Heart left ventricle (tissue), 13 donors: ENCODE results near the gene RAB40C.

Source experiments
- POLR2A ChIP-seq, 2 donors: fragments of 450-650 bp; IDR thresholded peaks; one replicate each; pipeline ENCODE4 v1.6.1; 2017; ENCODE audit warnings: antibody characterized with exemption in 2 of 2, mild to moderate bottlenecking in 2 of 2, moderate library complexity in 2 of 2
- TF ChIP-seq, protein P1 (sequence below), 12 donors: fragments of 200-600 bp; sonication (generic) in 4 of 12; IDR thresholded peaks; one replicate each; pipeline versions ENCODE4 v1.5.0 to v1.8.0; 2018 to 2022; ENCODE audit warnings: antibody characterized with exemption in 12 of 12, mild to moderate bottlenecking in 5 of 12
- donor health status: ischemic (EF 13 %, LVEDD 7.1; RV severe dilation, severe dysfunction).
- donor health status: DM: no; HTN: yes; CAD: no.
- donor health status: DM: no; HTN: no; CAD: no.
- donor health status: ischemic (EF 25% LVEDD 6.9; RV normal size, moderate dysfunction).
- donor health status: ischemic (EF 25% LVEDD 5.7; RV mildly dilated, moderate dysfunction).
- donor health status: ischemic (EF 35%, LVEDD 5.7; RV mildly dilated, moderate dysfunction).
- donor health status: nonischemic (EF 11% LVEDD 7.7; RV severe dilation, severe dysfunction).
- donor health status: DM: yes; HTN: yes; CAD: no.
- donor health status: PGD.
- donor health status: ischemic (EF 29% LVEDD 5.4; RV normal size, mild dysfunction).
- donor health status: nonischemic (EF 23%, LVEDD 6.1; RV moderate dilation, normal function).

DNA sequence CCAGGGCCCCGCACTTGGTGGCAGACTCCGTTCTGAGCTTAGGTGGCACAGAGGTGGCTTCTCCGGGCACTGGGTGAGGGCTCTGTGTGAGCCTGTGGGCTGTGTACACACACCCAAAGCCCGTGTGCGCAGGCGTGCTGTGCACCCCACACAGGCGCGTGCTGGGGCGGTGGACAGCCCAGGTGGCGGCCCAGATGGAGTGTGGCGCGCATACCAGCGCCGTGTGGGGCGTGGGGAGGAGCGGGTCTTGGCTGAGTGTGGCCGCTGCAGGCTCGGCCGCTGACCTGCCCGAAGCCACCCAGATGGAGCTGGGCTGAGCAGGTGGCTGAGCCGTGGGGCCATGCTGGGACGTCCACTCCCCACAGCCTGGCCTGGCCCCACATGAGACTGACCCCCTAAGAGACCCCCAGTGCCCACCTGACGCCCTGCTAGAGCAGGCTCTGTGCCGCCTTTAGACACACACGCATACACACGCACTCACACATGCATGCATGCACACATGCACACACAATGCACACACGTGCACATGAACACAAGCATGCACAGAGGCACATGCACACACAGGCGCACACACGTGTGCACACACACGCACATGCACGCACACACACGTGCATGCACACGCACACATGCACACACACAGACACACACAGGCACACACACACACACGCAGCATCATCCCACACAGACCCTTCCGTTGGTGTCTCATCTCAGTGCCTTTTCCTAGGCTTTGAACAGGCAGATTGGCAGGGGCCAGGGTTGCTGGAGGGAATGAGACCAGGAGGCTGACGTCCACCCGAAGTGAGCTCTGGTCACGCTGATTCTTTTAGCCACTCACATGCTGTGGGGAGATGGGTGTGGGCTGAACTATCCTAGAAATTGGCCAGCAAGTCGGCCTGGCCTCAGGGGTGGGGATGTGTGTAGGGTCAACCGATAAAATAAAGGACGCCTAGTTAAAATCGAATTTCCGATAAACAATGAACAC, 27.6 kb upstream of the RAB40C start:
- TF ChIP-seq, protein P1, sequence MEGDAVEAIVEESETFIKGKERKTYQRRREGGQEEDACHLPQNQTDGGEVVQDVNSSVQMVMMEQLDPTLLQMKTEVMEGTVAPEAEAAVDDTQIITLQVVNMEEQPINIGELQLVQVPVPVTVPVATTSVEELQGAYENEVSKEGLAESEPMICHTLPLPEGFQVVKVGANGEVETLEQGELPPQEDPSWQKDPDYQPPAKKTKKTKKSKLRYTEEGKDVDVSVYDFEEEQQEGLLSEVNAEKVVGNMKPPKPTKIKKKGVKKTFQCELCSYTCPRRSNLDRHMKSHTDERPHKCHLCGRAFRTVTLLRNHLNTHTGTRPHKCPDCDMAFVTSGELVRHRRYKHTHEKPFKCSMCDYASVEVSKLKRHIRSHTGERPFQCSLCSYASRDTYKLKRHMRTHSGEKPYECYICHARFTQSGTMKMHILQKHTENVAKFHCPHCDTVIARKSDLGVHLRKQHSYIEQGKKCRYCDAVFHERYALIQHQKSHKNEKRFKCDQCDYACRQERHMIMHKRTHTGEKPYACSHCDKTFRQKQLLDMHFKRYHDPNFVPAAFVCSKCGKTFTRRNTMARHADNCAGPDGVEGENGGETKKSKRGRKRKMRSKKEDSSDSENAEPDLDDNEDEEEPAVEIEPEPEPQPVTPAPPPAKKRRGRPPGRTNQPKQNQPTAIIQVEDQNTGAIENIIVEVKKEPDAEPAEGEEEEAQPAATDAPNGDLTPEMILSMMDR (IDR thresholded peaks at IDR 0.05): no peak
- no peak for TF ChIP-seq POLR2A (IDR thresholded peaks at IDR 0.05)
